ENCODE data around the gene TIMM17A.
"Not testable (repeated sequence)": the region's sequence is repeated elsewhere in the genome, so short reads cannot be mapped to it uniquely, and the experiment has no call there.

The TIMM17A gene

DNA sequence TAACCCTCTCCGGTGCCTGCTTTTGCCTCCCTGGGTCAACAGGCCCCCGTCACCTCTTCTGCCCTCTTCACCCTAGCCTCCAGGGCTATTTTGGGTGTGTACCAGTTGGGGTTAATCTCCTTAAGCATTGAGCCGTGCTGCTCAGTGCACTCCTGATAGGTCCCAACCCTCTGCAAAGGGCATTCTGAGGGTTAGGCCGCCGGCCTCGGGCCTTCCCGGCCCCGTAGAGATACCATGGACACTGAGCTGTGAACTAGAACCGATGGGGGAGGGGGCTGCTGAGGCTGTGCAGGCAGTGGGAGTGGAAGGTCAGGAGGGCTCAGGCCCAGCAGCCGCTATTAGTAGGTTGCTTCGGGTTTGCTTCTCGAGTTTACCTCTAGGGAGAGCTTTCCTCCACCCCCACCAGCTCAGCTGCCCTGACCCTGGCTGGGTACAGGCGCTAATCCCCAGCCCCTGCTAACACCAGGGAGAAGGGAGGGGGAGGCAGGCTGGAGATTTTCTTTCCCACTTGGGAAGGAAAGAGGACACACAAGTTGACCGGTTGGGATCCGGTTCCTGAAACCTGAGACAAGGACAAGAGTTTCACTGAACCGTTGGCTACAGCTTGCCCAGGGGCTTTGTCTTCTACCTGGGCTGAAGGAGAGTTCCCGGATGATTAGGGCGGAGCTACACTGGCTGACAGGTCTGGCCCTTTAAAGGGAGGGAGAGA lies 13.7 kb upstream of the TIMM17A start:
- no peak for DNase-seq

DNA sequence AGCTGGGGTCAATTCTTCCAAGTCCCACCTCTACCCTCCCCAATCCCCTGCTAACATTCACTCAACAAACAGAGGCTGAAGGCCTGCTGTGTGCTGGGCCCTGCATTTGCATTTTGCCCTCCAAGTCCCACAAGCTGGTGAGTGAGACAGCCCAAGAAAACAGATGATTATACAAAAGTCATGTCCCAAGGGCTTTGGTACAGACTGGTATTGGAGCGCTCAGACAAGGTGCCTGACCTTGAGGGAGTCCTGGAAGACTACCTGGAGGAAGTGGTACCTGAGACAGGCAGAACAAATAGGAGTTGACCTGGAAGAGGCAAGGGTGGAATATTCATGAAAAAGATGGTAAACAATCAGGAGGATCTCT lies 13.2 kb upstream of the TIMM17A start:
- no peak for DNase-seq

DNA sequence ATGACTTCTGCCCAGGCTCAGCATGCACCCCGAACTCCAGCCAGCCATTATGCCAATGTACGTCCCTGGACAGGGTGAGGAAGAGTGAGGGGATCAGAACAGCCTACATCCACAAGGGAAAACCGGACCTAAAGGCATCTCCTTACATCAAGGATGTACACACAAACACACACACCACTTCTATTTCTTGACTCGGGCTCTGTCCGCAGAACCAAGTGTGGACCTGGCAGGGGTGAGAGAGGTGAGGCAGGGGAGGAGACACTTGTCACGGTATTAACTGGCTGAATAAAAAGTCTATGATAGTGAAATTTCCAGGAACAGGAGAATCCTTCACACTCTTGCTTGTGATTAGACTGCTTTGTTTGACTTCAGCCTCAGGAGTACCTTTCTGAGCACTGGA lies 11.3 kb upstream of the TIMM17A start:
- DNase-seq, result no peak

DNA sequence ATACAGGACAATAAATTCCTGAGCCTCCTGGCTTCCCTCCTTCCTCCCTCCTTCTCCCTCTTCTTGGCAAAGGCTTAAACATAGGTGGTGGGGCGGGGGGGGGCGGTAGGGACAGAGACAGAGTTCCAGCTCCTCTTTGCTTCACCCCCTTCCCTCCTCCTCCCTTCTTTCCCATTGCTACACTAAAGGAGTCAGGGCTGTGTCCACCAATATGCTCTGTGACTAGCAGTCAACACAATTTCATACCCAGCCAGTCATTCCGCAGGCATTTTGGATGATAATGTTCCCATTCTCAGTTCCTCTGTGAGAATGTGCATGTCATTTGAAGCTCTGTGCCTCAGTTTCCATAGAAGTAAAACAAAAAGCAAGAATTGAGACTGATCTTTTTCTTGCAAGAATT lies 10.7 kb upstream of the TIMM17A start:
- DNase-seq, result no peak

DNA sequence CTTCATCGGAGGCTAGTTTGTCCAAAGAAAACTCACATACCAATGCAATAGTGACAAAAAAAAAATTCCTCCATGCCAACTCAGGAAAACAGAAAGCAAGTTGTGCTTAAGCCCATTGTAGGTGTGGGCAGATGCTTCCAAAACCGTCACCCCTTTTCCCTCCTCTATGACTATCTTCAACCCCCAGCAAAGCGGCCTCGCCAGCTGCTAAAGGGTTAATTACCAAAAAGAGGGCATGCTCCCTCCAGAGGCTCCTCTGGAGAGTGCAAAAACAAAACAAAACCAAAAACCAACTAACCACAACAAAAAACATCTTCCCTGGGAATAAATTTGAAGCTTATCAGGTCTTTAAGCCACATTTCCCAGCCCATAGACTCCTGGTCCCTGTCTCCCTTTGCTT lies 10.1 kb upstream of the TIMM17A start:
- peak; percentile 13 for DNase-seq

DNA sequence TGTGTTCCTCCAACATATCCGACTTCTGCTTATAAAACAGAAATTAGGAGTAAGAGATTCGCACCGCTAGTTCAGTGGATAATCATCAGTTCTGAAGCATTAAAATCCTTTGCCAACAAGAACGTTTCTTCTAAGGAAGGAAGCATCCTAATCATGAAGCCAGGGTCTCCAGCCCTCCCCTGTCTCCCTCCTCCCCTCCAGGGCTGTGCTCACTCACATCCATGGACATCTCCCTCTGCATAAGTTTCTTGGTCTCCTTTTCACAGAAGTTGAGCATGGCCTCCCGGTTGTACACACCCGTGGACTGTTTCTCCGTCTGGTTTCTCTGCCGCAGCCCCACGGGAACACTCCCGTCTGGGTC lies 9.5 kb upstream of the TIMM17A start:
- DNase-seq, result no peak

DNA sequence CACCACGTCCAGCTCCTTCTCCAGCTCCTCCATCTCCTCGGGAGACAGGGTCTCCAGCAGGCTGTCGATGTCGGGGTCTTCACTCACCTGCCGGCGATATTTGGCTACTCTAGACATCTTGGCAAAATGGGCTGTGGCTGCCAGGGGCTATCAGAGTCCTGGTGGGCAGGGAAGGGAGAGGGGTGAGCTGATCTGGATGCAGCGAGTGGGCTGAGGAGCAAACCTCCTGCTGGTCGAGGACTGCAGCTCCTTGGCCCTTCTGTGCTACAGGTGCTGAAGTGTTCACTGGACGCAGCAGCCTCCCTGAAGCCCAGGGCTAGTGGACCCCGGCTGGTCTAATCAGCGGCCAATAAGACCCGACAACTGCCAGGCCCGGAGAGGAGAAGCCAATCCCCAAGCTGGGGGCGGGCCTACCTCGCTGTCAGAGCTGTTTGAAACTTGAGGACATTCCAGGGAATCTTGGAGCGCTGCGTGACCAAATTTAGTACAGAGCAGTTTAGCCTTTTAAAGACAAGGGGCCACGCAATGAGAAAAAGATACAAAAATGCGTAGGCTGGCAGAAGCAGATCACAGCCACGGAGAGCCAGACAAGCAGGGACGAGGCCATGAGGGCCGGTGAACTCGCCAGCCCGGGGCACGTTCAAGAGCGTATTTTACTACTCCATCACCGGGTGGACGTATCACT lies 8.9 kb upstream of the TIMM17A start, which contains the start of gene LMOD1:
Gene LMOD1, minus strand, starts transcription at position 325 of the 685 bp plus-strand sequence. Its CDS starts 208 bp downstream, at position 117.
- peak; percentile 12 for DNase-seq

DNA sequence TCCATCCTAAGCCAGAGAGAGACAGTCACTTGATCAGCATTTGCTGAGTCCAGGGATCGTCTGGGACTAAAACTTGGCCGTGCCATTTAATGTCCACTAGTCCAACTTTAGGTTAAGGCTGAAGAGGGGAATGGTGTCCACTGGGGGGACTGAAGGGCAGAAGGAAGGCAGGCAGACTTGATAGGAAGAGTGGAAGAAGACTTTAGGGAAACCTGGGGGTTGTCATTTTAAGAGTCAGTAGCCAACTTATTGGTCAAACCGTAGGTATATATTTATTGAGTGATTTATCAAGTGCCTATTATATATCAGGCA lies 7.7 kb upstream of the TIMM17A start:
- no peak for DNase-seq

DNA sequence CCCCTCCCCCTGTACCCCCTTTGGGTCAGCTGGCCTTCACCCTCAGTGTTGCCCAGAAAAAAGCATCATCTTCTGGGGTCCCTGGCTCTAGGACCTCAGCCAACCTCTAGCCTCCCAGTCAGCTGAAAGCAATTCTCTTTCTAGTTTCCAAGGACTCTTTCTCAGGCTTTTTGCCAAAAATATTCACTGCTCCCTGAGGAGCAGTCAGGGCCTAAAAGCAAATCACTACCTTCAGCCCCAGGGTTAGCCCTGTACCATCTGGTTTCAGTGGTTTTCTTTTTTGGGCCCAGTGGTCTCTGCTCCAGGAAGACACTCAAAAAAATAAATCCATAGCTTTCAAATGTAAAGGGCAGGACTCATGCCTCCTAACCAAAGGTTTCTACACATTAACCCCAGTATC lies 5.8 kb upstream of the TIMM17A start:
- DNase-seq, result no peak

DNA sequence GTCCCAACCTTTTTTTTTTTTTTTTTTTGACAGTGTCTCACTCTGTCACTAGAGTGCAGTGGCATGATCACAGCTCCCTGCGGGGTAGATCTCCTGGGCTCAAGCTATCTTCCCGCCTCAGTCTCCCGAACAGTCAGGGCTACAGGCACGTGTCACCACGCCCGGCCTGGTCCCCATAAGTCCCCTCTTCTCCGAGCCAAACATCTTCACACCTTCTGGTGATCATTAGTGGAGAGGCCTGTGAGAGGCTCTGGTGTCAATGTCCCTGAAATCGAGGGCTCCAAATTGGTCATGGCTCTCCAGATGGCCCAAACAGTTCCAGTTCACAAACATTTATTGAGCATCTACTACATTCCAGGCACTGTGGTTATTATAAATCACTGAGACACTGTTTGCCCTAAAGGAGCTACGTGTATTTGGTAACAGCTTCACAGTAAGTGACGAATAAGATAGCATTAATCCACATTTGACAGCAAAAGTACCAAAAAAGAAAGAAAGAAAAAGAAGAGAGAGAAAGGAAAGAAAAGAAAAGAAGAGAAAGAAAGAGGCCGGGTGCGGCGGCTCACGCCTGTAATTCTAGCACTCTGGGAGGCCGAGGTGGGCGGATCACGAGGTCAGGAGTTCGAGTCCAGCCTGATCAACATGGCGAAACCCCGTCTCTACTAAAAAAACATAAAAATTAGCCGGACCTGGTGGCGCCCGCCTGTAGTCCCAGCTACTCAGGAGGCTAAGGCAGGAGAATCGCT lies 867 bp upstream of the TIMM17A start:
- no peak for DNase-seq

DNA sequence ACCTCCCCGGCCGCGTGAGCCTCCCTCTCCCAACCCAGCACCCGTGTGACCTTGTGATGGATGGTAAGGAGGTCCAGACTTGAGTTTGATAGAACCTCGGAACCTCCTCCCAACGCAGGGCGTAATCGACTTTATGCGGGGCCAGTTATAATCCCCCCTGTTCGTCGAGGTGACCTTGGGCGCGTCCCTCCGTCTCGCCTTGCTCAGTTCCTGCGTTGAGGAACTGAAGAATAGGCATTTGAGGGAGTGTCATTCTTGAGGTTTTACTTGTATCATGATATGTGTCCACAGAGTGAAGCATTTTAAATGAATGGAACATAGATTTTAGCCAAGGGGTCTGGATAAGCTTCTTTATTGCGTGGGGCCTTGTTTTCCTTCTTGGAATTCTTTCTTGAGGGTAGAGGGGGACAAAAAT lies 433 bp downstream of the TIMM17A start:
- no peak for DNase-seq

DNA sequence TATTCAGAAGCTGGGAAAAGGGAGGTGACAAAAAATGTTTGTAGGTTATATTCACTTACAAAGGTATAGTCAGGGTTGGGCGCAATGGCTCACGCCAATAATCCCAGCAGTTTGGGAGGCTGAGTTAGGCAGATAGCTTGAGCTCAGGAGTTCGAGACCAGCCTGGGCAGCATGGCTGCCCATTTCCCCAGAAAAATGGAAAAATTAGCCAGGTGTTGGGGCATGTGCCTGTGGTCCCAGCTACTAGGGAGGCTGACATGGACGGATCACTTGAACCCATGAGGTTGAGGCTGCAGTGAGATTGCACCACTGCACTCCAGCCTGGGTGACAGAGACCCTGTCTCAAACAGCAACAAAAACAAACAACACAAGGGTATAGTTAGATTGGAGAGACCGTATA lies 3.0 kb downstream of the TIMM17A start:
- no peak for DNase-seq

DNA sequence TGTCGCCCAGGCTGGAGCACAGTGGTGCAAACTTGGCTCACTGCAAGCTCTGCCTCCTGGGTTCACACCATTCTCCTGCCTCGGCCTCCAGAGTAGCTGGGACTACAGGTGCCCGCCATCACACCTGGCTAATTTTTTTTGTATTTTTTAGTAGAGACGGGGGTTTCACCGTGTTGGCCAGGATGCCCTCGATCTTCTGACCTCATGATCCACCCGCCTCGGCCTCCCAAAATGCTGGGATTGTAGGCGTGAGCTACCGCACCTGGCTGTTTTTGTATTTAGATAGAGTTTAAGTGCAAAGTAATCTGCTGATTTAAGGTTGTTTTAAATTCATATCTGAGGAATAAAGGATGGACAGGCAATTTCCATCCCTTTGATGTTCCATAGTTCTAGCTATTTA lies 7.1 kb downstream of the TIMM17A start:
- DNase-seq, result not testable (repeated sequence)

DNA sequence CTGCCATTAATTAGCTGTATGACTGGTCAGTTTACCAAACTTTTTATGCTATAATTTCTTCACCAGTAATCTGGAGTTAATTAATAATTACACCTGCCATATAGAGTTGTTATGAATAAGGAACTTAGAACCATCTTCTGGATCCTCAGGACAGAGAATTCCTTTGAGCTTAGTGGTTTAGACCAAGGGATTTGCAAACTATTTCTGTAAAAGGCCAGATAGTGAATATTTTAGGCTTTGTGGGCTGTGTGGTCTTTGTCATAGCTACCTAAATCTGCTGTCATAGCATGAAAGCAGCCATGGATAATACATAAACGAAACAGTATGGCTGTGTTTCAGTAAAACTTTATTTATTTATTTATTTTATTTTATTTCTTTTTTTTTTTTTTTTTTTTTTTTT lies 9.0 kb downstream of the TIMM17A start:
- no peak for DNase-seq

DNA sequence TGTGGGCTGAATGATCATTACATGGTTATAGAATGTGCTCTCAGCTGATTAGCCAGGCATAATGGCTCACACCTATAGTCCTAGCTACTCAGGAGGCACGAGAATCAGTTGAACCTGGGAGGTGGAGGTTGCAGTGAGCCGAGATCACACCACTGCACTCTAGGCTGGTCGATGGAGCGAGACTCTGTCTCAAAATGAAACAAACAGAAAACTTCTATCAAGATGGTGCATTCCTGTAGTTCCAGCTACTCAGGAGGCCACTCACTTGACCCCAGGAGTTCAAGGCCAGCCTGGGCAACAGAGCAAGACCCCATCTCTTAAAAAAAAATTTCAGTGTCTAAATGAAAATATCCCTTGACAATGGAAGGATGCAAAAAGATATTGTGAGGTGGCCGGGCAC lies 10.9 kb downstream of the TIMM17A start:
- no peak for DNase-seq

DNA sequence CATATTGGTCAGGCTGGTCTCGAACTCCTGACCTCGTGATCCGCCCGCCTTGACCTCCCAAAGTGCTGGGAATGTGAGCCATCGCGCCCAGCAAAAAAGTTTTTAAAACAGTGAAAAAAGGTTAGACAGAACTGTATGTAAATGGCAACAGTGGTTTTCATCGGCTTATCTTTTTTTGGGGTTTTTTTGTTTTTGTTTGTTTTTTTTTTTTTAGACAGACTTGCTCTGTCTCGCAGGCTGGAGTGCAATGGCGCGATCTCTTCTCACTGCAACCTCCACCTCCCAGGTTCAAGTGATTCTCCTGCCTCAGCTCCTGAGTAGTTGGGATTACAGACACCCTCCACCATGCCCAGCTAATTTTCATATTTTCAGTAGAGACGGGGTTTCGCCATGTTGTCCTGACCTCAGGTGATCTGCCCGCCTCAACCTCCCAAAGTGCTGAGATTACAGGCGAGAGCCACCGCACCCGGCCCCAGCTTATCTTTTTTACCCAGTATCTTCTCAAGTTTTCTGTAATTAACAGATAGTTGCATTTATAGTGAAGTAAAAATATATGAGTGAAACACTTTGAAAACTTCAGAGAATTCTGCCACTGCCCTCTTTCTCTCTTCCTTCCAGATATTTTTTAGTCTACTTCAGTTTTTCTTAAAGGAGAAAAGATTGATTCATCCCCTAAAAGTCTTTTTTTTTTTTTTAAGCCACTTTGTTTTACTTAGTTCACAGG lies 13.1 kb downstream of the TIMM17A start:
- DNase-seq, result peak; percentile 79

DNA sequence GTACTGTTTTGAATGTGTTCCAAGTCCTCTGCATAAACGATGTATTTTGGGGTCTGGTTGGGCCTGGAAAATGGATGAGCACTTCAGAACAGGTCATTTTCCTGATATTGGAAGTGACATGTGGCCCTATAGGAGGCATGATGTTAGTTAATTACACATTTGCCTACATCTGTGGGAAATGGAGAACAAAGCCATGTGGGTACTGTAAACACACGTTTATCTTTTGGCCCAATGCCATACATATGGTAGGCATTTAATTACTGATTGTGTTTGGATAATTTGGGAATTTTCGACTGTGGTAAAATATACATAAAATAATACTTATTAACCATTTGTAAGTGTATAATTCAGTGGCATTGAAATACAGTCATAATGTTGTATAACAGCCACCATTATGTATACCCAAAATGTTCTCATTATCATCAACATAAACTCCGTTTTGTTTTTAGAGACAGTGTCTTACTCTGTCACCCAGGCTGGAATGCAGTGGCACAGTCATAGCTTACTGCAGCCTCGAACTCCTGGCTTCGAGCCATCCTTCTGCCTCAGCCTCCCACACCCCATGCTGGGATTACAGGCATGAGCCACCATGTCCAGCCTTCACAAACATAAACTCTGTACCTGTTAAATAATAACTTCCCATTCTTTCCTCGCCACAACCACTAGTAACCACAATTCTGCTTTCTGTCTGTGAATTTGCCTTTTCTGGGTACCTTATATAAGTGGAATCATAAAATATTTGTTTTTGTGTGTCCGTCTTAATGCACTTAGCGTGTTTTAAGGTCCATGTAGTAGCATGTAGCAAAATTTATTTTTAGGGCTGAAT lies 15.2 kb downstream of the TIMM17A start:
- peak; percentile 63 for DNase-seq

DNA sequence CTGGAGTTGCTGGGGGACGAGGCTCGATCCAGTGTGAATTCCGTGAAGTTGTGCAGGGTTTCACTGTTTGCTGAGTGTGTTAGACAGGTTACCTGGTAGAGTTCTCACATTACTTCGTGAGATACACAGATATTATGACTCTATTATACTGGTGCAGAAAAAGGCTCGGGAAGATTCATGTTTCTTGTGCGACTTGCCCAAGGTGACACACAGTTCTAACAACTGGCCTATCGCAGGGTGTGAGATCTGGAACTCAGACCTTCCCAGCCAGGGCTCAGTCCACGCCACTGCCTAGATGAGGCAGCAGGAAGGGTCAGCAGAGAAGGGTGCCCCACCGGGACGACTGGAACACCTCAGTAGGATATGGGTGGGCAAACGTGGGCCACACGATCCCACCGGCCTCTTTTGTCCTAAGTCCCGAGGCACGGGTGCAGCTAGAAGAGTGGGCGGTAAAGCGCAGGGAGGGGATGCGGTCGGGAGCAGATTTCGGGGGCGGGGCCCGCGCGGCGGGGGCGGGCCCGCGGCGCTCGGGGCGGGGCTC lies 26.8 kb downstream of the TIMM17A start:
- DNase-seq, result no peak

DNA sequence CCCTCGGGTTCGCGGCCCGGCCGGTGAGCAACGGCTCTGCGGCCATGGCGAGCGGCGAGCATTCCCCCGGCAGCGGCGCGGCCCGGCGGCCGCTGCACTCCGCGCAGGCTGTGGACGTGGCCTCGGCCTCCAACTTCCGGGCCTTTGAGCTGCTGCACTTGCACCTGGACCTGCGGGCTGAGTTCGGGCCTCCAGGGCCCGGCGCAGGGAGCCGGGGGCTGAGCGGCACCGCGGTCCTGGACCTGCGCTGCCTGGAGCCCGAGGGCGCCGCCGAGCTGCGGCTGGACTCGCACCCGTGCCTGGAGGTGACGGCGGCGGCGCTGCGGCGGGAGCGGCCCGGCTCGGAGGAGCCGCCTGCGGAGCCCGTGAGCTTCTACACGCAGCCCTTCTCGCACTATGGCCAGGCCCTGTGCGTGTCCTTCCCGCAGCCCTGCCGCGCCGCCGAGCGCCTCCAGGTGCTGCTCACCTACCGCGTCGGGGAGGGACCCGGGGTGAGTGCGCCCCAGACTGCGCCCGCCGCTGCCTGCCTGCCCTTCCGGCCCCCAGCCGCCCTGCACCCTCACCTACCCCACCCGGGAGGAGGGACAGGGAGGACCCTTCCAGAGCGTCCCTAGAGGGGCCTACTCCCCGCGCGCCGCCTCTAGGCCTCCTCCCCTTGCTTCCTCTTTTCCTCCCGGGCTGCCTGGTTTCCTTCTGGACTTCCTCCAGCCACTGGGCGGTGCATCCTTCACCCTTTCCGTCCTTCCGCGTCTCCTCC lies 27.5 kb downstream of the TIMM17A start, which contains the start of gene RNPEP:
Gene RNPEP, plus strand, starts transcription at position 26 of the 757 bp plus-strand sequence. Its CDS starts 19 bp downstream, at position 45.
- DNase-seq, result peak; percentile 44

DNA sequence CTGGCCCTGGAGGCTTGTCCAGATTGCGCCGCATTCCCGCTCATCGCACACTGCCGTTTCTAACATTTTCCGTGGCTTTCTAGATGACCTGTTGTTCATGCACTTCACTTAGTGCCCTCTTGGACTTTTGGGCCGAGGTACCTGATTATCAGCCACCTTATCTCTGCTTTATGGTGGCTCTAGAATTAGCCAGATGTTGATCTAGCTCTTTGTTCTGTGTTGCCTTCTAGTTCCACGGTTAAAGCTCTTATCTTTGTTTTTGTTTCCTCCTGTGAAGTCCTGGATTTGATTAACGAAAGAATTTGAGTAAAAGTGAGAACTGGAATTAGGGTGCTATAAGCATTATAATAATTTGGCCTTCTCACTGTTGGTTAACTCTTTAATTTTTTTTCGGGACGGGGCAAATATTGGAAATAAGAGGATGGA lies 28.1 kb downstream of the TIMM17A start:
- peak; percentile 55 for DNase-seq

DNA sequence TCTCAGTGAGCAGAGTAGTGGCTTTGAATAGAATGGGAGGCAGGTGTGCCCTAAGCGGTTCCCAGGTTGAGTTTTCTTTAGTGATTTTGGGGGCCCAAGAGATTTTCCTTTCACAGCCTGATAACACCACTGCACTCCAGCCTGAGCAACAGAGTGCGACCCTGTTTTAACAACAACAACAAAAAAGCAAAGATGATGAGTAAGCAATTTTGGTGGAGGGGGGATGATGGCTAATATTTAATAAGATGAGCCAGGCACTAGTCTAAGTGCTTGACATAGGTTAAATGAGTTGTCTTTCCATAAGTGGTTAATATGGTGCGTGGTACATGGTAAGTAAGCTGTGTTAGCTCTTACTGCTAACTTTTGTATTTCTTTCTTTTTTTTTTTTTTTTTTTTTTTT lies 29.1 kb downstream of the TIMM17A start:
- no peak for DNase-seq

Measured in hematopoietic multipotent progenitor cell treated with erythropoietin and hydrocortisone succinate and interleukin-3 and kit ligand, for 8 days (in vitro differentiated cells).